Measurements from ENCODE around the gene POLR3H. TPM values are rescaled to one million over a fixed set of nuclear protein-coding genes. Genes with fewer than 3 reads are reported as not detected.
A peak's percentile ranks its signal among the peaks of the same experiment; 100 is the strongest.

POLR3H gene
- total RNA-seq, 2 donors from 2014 or later: 27.8 to 29.1 TPM

DNA sequence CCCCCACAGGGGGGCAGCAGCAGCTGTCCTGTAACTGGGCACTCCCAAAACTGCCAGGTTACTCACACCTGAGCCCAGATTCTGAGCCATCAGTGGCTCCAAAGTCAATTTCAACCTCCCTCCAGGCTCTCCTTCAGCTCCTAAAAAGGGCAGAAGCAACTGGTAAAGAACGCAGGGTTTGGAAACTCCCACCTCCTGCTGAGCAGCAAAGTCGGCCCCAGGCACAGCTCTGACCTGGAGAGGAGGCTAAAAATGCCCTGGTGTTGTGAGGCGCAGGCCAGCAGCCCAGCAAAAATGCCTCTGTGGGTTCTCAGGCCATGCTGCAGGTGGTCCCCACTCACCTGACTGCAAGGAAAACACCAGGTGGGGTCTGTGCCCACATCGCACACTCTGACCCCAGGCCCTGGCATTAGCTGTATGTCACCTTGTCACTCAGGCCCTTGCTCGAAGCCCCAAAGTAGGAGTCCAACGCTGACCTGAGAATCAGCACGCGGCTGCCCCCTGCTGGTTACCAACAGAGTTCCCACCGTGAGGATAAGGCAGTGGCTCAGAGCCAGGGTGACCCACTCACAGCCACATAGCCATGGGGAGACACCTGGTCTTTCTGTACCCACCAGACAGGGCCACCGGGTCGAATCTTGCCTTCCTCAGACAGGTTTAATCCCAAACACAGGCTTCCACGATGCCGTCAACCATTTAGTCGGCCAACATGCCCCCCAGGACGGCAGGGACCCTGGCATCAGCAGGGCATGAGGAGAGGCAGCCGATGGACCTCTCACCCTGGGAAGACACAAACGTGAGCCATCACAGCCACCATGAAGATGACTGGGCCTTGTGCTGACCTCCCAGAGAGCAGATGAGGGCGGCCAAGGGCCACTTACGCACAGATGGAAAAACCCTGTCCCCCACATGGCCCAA lies 11.1 kb downstream of the POLR3H start:
- Histone ChIP-seq H3K9me3 (no peaks in the 10 kb centered on the region), H3K27ac (no peak overlapping the region), H3K36me3 (peaks cover 0 to 3% of the 10 kb centered on the region in 2 donors), H3K4me1 (replicated peaks) (no peaks in the 10 kb centered on the region), H3K4me3 (no peak overlapping the region), H3K27me3 (replicated peaks; ENCODE audit: insufficient read depth) (no peaks in the 10 kb centered on the region)
- intact Hi-C loops (cut with DNase I): no loop called here
- WGBS: 63% methylated on average over 18 of the region's 19 CpGs
- DNase-seq (ENCODE audit: low spot score): no peak
- TF ChIP-seq, protein P1, sequence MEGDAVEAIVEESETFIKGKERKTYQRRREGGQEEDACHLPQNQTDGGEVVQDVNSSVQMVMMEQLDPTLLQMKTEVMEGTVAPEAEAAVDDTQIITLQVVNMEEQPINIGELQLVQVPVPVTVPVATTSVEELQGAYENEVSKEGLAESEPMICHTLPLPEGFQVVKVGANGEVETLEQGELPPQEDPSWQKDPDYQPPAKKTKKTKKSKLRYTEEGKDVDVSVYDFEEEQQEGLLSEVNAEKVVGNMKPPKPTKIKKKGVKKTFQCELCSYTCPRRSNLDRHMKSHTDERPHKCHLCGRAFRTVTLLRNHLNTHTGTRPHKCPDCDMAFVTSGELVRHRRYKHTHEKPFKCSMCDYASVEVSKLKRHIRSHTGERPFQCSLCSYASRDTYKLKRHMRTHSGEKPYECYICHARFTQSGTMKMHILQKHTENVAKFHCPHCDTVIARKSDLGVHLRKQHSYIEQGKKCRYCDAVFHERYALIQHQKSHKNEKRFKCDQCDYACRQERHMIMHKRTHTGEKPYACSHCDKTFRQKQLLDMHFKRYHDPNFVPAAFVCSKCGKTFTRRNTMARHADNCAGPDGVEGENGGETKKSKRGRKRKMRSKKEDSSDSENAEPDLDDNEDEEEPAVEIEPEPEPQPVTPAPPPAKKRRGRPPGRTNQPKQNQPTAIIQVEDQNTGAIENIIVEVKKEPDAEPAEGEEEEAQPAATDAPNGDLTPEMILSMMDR (IDR thresholded peaks at IDR 0.05): peak; percentile 57 to 64 (median 60)
- TF ChIP-seq POLR2A (IDR thresholded peaks at IDR 0.05): no peak

DNA sequence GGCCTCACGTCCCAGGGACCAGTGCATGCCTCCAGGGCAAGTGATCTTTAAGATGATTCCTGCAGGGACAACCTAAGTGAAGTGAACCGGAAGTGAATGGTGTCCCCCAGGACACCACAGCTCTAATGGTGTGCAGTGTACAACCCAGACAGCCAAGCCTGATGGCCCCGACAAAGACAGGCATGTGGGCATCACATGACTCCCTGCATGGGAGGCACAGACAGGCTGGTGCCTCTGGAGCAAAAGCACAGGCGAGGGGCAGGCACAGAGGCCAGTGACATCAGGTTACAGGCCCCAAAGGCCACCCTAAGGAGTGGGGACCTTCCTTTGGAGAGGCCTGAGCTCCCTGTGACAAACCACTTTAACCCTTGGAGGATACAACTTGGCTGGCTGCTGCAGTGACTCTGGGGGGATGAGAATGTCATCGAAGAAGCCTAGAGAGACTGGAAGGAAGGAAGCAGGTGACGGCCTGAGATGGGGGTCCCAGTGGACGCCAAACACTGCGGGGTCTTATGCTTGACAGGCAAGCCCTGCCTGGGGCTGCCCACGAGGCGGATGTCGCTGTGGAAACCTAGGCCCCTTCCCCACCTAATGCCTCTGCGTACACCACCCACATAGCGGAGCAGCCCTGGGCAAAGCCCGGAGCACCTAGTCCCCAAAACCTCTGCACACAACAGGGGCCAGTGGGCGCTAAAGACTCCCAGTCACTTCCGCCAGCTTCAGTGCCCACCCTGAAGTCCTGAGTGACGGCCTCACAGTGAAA lies 12.4 kb downstream of the POLR3H start:
- Histone ChIP-seq H3K4me1 (replicated peaks) (no peaks in the 10 kb centered on the region), H3K9me3 (no peaks in the 10 kb centered on the region), H3K27me3 (replicated peaks; ENCODE audit: insufficient read depth) (no peaks in the 10 kb centered on the region), H3K36me3 (peaks cover 0 to 11% of the 10 kb centered on the region in 2 donors), H3K27ac (no peak overlapping the region), H3K4me3 (no peak overlapping the region)
- DNase-seq (ENCODE audit: low spot score): no peak
- TF ChIP-seq POLR2A (IDR thresholded peaks at IDR 0.05) (no peak), POLR2AphosphoS5 (IDR thresholded peaks at IDR 0.05) (no peak)
- TF ChIP-seq, protein P1 (IDR thresholded peaks at IDR 0.05): no peak
- intact Hi-C loops (cut with DNase I): no loop called here
- 86% methylated on average over 17 of the region's 17 CpGs for WGBS

DNA sequence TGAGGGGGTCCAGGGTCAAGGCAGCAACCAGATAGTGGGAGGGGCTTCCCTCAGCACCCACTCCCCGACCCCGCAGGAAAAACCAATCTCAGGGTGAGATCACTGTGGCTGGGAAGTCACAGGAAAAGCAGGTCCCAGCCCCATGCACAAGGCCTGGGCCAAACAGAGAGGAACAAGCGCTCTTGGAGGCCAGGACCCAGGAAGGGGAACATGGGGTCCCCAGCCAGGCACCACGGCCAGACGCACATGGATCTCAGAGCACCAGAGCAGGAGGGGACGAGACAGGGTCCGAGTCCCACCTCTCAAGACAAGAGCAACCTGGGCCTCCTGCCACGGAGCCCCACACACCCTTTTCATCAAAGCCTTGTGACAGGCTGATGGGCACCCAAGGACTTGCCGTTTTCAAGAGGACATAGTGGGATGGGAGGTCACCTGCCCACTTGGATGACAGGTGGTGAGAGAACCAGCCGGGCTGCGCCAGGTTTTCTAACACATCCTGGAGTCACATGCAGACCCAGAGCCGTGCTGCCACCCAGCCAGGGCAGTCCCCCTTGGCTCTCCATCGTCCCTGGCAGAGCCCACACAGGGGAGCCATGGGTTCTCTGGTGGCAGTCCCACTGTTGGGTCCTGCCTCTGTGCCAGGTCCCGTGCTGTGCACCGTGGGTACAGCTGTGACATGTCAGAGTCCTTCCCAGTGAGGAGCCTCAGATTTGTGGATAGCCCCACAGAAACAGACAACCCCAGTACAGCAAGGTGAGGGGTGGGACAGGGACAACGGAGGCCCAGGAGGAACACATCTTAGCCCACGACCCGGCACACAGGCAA lies 13.2 kb downstream of the POLR3H start:
- 79% methylated on average over 15 of the region's 18 CpGs for WGBS
- no peak for DNase-seq (ENCODE audit: low spot score)
- H3K9me3 ChIP-seq: no peaks in the 10 kb centered on the region
- intact Hi-C loops (cut with DNase I): no loop called here
- H3K4me1 ChIP-seq (replicated peaks): no peaks in the 10 kb centered on the region
- no peaks in the 10 kb centered on the region for H3K27me3 ChIP-seq (replicated peaks; ENCODE audit: insufficient read depth)
- H3K4me3 ChIP-seq: no peak overlapping the region
- no peak for TF ChIP-seq POLR2A (IDR thresholded peaks at IDR 0.05)
- TF ChIP-seq POLR2AphosphoS5 (IDR thresholded peaks at IDR 0.05): no peak
- no peak overlapping the region for H3K27ac ChIP-seq
- H3K36me3 ChIP-seq: peaks cover 0 to 11% of the 10 kb centered on the region in 2 donors

DNA sequence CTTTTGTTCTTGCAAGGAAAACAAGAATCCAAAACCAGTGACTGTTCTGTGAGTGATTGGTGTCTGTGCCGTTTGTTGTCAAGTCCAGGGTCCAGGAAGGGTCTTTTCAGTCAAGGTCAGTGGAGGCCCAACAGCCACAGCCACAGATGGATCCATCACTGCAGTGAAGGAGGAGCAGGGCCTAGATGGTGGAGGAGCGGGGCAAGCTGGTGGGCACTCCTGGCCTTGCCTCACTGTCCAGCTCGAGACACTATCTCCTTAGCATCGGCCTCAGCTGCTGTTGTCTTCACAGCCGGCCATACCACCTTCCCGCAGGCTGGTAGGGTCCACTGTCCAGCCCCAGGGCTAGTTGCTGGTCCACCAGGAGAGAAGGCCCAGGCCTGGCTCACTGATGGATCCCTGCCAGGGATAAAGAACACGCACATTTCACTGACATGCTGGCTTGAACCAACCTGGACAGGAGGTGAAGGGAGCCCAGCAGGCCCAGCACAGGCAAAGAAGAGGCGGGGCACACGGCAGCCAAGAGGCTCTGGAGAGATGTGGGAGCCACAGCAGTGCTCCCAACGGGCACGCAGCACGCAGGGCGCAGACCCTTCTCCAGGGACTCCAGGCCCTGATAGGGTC lies 15.2 kb downstream of the POLR3H start:
- WGBS: 73% methylated on average over 13 of the region's 13 CpGs
- intact Hi-C loops (cut with DNase I): loop anchor here (10.0 kb wide), 1 partner anchor 224 kb away; the partner anchor contains the start of gene ZC3H7B

More for the DNA sequence above, 15.2 kb downstream of the POLR3H start:
- no peaks in the 10 kb centered on the region for H3K4me1 ChIP-seq (replicated peaks)
- no peak overlapping the region for H3K4me3 ChIP-seq
- TF ChIP-seq POLR2AphosphoS5 (IDR thresholded peaks at IDR 0.05): no peak
- no peak for TF ChIP-seq POLR2A (IDR thresholded peaks at IDR 0.05)
- TF ChIP-seq, protein P1 (IDR thresholded peaks at IDR 0.05): no peak
- no peak for DNase-seq (ENCODE audit: low spot score)
- no peaks in the 10 kb centered on the region for H3K9me3 ChIP-seq
- H3K27ac ChIP-seq: no peak overlapping the region
- H3K27me3 ChIP-seq (replicated peaks; ENCODE audit: insufficient read depth): no peaks in the 10 kb centered on the region
- peaks cover 0 to 11% of the 10 kb centered on the region in 2 donors for H3K36me3 ChIP-seq
